ENCODE results near the gene MCF2L.

MCF2L gene

GRCh38 chr13:112955956-112956355 lies 13.1 kb upstream of the MCF2L start:
- Histone ChIP-seq H3K4me3 (ENCODE audit: low read length) (no peak overlapping the region), H3K27me3 (replicated peaks; ENCODE audit: insufficient read depth, low read length) (peaks cover 100% of the 10 kb centered on the region)
- TF ChIP-seq CTCF (IDR thresholded peaks at IDR 0.05; ENCODE audit: low read length) = no peak
- no peak for TF ChIP-seq EZH2 (optimal IDR thresholded peaks at IDR 0.05; ENCODE audit: low read depth, low read length)
- TF ChIP-seq EZH2phosphoT487 (IDR thresholded peaks at IDR 0.05; ENCODE audit: low read length) = no peak

GRCh38 chr13:112956571-112957294 lies 12.3 kb upstream of the MCF2L start:
- H3K27ac ChIP-seq (ENCODE audit: low read length) = no peak overlapping the region
- TF ChIP-seq CTCF (IDR thresholded peaks at IDR 0.05; ENCODE audit: low read length) = no peak
- no peak for TF ChIP-seq EZH2 (optimal IDR thresholded peaks at IDR 0.05; ENCODE audit: low read depth, low read length)
- H3K9me3 ChIP-seq (replicated peaks; ENCODE audit: insufficient read depth, low read length) = no peaks in the 10 kb centered on the region
- no peaks in the 10 kb centered on the region for H3K36me3 ChIP-seq (replicated peaks; ENCODE audit: insufficient read depth, low read length)
- no peak overlapping the region for H2AFZ ChIP-seq (ENCODE audit: low read length)
- no peaks in the 10 kb centered on the region for H3K4me1 ChIP-seq (ENCODE audit: low read length)
- H3K4me2 ChIP-seq (ENCODE audit: low read depth, low read length) = no peak overlapping the region
- no peaks in the 10 kb centered on the region for H3K79me2 ChIP-seq (ENCODE audit: low read length)
- H3K9me2 ChIP-seq (replicated peaks; ENCODE audit: insufficient read depth, low read length) = no peaks in the 10 kb centered on the region
- no peak overlapping the region for H3K4me3 ChIP-seq (ENCODE audit: low read length)
- no peaks in the 10 kb centered on the region for H3F3A ChIP-seq (ENCODE audit: insufficient read depth, low read length)
- H4K20me1 ChIP-seq (ENCODE audit: insufficient read depth, low read length) = no peaks in the 10 kb centered on the region
- H3K9ac ChIP-seq (ENCODE audit: low read length) = no peak overlapping the region
- no peak for DNase-seq
- H3K27me3 ChIP-seq (replicated peaks; ENCODE audit: insufficient read depth, low read length) = peaks cover 100% of the 10 kb centered on the region

More at GRCh38 chr13:112955956-112956355, 13.1 kb upstream of the MCF2L start:
- Histone ChIP-seq H3K9me2 (replicated peaks; ENCODE audit: insufficient read depth, low read length) (no peaks in the 10 kb centered on the region), H3F3A (ENCODE audit: insufficient read depth, low read length) (no peaks in the 10 kb centered on the region), H3K9ac (ENCODE audit: low read length) (no peak overlapping the region), H3K36me3 (replicated peaks; ENCODE audit: insufficient read depth, low read length) (no peaks in the 10 kb centered on the region), H2AFZ (ENCODE audit: low read length) (no peak overlapping the region), H3K4me1 (ENCODE audit: low read length) (no peaks in the 10 kb centered on the region), H4K20me1 (ENCODE audit: insufficient read depth, low read length) (no peaks in the 10 kb centered on the region), H3K79me2 (ENCODE audit: low read length) (no peaks in the 10 kb centered on the region), H3K9me3 (replicated peaks; ENCODE audit: insufficient read depth, low read length) (no peaks in the 10 kb centered on the region), H3K27ac (ENCODE audit: low read length) (no peak overlapping the region), H3K4me2 (ENCODE audit: low read depth, low read length) (no peak overlapping the region)
- DNase-seq = no peak

GRCh38 chr13:112957295-112957677 lies 11.7 kb upstream of the MCF2L start:
- Histone ChIP-seq H3K4me3 (ENCODE audit: low read length) (no peak overlapping the region), H3K9me2 (replicated peaks; ENCODE audit: insufficient read depth, low read length) (no peaks in the 10 kb centered on the region), H2AFZ (ENCODE audit: low read length) (no peak overlapping the region), H3K27ac (ENCODE audit: low read length) (no peak overlapping the region), H3K36me3 (replicated peaks; ENCODE audit: insufficient read depth, low read length) (no peaks in the 10 kb centered on the region), H3K4me2 (ENCODE audit: low read depth, low read length) (no peak overlapping the region), H3K79me2 (ENCODE audit: low read length) (no peaks in the 10 kb centered on the region), H3K9ac (ENCODE audit: low read length) (no peak overlapping the region), H4K20me1 (ENCODE audit: insufficient read depth, low read length) (no peaks in the 10 kb centered on the region), H3F3A (ENCODE audit: insufficient read depth, low read length) (no peaks in the 10 kb centered on the region), H3K9me3 (replicated peaks; ENCODE audit: insufficient read depth, low read length) (no peaks in the 10 kb centered on the region), H3K27me3 (replicated peaks; ENCODE audit: insufficient read depth, low read length) (peaks cover 99% of the 10 kb centered on the region), H3K4me1 (ENCODE audit: low read length) (no peaks in the 10 kb centered on the region)
- TF ChIP-seq CTCF (IDR thresholded peaks at IDR 0.05; ENCODE audit: low read length) (no peak), EZH2phosphoT487 (IDR thresholded peaks at IDR 0.05; ENCODE audit: low read length) (no peak)
- no peak for DNase-seq
